ENCODE measurements around the gene CFB.

- TF ChIP-seq, protein P1, sequence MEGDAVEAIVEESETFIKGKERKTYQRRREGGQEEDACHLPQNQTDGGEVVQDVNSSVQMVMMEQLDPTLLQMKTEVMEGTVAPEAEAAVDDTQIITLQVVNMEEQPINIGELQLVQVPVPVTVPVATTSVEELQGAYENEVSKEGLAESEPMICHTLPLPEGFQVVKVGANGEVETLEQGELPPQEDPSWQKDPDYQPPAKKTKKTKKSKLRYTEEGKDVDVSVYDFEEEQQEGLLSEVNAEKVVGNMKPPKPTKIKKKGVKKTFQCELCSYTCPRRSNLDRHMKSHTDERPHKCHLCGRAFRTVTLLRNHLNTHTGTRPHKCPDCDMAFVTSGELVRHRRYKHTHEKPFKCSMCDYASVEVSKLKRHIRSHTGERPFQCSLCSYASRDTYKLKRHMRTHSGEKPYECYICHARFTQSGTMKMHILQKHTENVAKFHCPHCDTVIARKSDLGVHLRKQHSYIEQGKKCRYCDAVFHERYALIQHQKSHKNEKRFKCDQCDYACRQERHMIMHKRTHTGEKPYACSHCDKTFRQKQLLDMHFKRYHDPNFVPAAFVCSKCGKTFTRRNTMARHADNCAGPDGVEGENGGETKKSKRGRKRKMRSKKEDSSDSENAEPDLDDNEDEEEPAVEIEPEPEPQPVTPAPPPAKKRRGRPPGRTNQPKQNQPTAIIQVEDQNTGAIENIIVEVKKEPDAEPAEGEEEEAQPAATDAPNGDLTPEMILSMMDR (IDR thresholded peaks at IDR 0.05): no peak
- no peak for TF ChIP-seq POLR2AphosphoS5 (IDR thresholded peaks at IDR 0.05)
- no peak for TF ChIP-seq EP300 (IDR thresholded peaks at IDR 0.05)
These were observed 2.2 kb upstream of the CFB start for GRCh38 chr6:31943742-31944141.

All from gastroesophageal sphincter (tissue), 3 donors.